Measurements from ENCODE around the gene SPTLC1.
A peak's percentile ranks its signal among the peaks of the same experiment; 100 is the strongest.
"Not testable (repeated sequence)": the region's sequence is repeated elsewhere in the genome, so short reads cannot be mapped to it uniquely, and the experiment has no call there.

The SPTLC1 gene

DNA sequence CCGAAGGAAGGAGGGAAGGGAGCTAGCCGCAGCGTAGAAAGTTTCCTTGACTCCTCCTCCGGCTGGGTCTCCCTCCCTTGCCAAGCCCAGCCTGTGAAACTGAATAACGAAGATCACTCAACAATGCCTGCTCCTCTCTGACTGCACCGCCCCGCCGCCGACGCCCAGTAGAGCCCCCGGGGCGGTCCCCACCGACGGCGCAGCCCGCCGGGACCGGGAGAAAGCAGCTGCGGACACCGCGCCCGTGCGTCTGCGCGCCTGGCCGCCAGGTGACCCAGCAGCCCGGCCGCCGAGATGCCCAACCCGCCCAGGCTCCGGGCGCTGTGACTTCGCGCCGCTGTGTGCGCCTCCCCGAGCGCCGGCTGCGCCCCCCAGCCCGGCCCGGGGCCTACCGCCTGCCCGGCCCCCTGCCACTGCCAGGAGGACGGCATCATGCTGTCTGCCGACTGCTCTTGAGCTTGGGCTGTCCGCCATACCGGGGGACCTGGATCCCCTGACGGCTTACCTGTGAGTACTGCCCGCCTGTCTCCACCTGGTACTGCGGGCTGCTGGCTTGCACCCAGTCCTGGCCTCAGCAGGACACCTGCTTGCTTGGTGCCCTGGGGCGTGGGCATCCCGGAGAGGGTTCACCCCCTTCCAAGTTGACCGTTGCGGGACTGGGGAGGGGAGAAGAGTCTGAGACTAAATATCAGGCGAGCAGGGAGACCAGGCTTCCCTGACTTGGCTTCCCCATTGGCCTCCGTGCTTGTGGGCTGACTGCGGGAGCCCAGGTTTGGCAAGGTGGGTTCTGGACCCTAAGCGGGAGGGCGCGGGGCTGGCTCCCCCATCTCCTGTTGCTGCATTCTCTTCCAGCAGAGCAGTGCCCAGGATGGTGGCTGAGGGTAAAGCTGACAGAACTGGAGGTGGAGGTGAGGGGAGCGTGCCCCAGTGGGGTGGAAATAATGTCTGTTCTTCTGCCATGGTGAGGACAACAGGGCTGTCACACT, 26.2 kb upstream of the SPTLC1 start:
- H3K79me2 ChIP-seq (ENCODE audit: insufficient read depth, low read length), result no peaks in the 10 kb centered on the region
- H4K20me1 ChIP-seq (ENCODE audit: insufficient read depth, low read length), result no peaks in the 10 kb centered on the region
- 0 out of 2 replicates have a peak, but pooled peaks cover 10% of the 10 kb centered on the region for H3K27me3 ChIP-seq (ENCODE audit: insufficient read depth, low read length)
- no peaks in the 10 kb centered on the region for H3F3A ChIP-seq (ENCODE audit: insufficient read depth, low read length)
- no peak overlapping the region for H3K4me3 ChIP-seq (ENCODE audit: low read depth, low read length, poor library complexity, severe bottlenecking)
- H3K9me2 ChIP-seq (ENCODE audit: low read depth, low read length), result no peaks in the 10 kb centered on the region
- no peaks in the 10 kb centered on the region for H3K36me3 ChIP-seq (ENCODE audit: insufficient read depth, low read length)
- no peak overlapping the region for H3K9ac ChIP-seq (ENCODE audit: low read length)
- no peak overlapping the region for H3K4me2 ChIP-seq (ENCODE audit: low read length)
- H3K27ac ChIP-seq (ENCODE audit: low read depth, low read length, poor library complexity, severe bottlenecking), result no peak overlapping the region
- H2AFZ ChIP-seq (ENCODE audit: low read length), result no peak overlapping the region
- H3K4me1 ChIP-seq (ENCODE audit: insufficient read depth, low read length, severe bottlenecking), result no peaks in the 10 kb centered on the region
- TF ChIP-seq EZH2 (IDR thresholded peaks at IDR 0.05; ENCODE audit: borderline replicate concordance, low read length), result no peak
- TF ChIP-seq, protein P1, sequence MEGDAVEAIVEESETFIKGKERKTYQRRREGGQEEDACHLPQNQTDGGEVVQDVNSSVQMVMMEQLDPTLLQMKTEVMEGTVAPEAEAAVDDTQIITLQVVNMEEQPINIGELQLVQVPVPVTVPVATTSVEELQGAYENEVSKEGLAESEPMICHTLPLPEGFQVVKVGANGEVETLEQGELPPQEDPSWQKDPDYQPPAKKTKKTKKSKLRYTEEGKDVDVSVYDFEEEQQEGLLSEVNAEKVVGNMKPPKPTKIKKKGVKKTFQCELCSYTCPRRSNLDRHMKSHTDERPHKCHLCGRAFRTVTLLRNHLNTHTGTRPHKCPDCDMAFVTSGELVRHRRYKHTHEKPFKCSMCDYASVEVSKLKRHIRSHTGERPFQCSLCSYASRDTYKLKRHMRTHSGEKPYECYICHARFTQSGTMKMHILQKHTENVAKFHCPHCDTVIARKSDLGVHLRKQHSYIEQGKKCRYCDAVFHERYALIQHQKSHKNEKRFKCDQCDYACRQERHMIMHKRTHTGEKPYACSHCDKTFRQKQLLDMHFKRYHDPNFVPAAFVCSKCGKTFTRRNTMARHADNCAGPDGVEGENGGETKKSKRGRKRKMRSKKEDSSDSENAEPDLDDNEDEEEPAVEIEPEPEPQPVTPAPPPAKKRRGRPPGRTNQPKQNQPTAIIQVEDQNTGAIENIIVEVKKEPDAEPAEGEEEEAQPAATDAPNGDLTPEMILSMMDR (IDR thresholded peaks at IDR 0.05; ENCODE audit: low read length), result no peak
- H3K9me3 ChIP-seq (ENCODE audit: low read length), result no peaks in the 10 kb centered on the region

DNA sequence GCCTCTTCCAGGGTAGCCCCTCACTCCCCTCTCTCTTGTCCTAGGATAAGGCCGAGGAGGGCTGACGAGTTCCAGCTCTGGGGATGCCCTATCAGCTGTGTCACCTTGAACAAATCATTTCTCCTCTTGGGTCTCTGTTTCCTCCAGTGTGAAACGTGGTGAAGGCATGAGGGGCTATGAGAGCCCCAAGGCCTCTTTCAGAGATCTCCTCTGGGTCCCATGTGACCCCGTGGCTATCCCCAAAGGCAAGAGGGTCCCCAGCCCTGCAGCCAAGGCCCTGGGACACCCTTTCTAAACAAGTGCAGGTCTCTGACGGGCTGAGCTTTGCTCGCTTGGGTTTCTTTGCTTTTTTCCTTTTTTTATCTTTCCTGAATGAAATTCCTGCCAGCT, 25.5 kb upstream of the SPTLC1 start:
- H3K4me1 ChIP-seq (ENCODE audit: insufficient read depth, low read length, severe bottlenecking), result no peaks in the 10 kb centered on the region
- peak overlapping the region; percentile 21; the same call in 1 of the 2 replicates for H3K4me2 ChIP-seq (ENCODE audit: low read length)
- H3K9ac ChIP-seq (ENCODE audit: low read length), result no peak overlapping the region
- H3K9me2 ChIP-seq (ENCODE audit: low read depth, low read length), result no peaks in the 10 kb centered on the region
- no peak for TF ChIP-seq EZH2 (IDR thresholded peaks at IDR 0.05; ENCODE audit: borderline replicate concordance, low read length)
- TF ChIP-seq, protein P1 (IDR thresholded peaks at IDR 0.05; ENCODE audit: low read length), result no peak
- H3K36me3 ChIP-seq (ENCODE audit: insufficient read depth, low read length), result no peaks in the 10 kb centered on the region
- H2AFZ ChIP-seq (ENCODE audit: low read length), result no peak overlapping the region
- H3K27me3 ChIP-seq (ENCODE audit: insufficient read depth, low read length), result 0 out of 2 replicates have a peak, but pooled peaks cover 10% of the 10 kb centered on the region
- H3F3A ChIP-seq (ENCODE audit: insufficient read depth, low read length), result no peaks in the 10 kb centered on the region
- H3K9me3 ChIP-seq (ENCODE audit: low read length), result no peaks in the 10 kb centered on the region
- no peaks in the 10 kb centered on the region for H4K20me1 ChIP-seq (ENCODE audit: insufficient read depth, low read length)
- H3K27ac ChIP-seq (ENCODE audit: low read depth, low read length, poor library complexity, severe bottlenecking), result no peak overlapping the region
- no peak overlapping the region for H3K4me3 ChIP-seq (ENCODE audit: low read depth, low read length, poor library complexity, severe bottlenecking)
- H3K79me2 ChIP-seq (ENCODE audit: insufficient read depth, low read length), result no peaks in the 10 kb centered on the region

DNA sequence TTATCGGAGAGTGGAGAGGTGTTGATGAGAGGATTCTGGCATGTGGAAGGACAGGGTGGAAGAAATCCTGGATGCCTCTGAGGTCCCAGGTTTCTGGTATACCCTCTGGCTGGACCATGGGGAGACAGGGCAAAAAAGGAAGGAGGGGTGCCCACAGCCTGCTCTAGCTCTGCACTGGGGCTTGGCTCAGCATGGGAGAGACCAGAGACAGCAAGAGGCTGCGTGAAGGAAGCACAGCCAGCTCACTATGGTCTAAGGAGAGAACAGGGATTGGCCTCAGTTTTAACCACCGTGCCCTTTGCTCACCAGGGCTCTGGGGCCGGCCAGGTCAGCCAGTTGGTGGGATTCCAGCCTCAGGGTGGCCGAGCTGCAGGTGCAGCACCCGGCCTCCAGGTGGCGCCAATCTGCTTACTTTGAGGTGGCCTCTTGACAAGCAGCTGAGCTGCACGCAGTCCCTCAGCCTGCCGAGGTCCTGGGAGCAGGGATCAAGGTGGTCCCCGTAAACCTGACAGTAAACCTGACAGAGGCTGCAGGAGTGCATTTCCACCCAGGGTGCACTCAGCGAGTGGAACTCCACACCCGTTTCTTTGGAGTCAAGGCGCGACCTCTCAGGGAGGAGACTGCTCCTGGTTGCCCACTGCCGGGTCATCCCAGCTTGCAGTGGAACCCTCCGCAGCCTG, 25.0 kb upstream of the SPTLC1 start:
- no peak for TF ChIP-seq EZH2 (IDR thresholded peaks at IDR 0.05; ENCODE audit: borderline replicate concordance, low read length)
- TF ChIP-seq, protein P1 (IDR thresholded peaks at IDR 0.05; ENCODE audit: low read length), result peak; percentile 90
- H3K9me2 ChIP-seq (ENCODE audit: low read depth, low read length), result no peaks in the 10 kb centered on the region
- H2AFZ ChIP-seq (ENCODE audit: low read length), result no peak overlapping the region
- H3K4me1 ChIP-seq (ENCODE audit: insufficient read depth, low read length, severe bottlenecking), result no peaks in the 10 kb centered on the region
- H3F3A ChIP-seq (ENCODE audit: insufficient read depth, low read length), result no peaks in the 10 kb centered on the region
- no peak overlapping the region for H3K9ac ChIP-seq (ENCODE audit: low read length)
- peak overlapping the region; percentile 21; the same call in 1 of the 2 replicates for H3K4me2 ChIP-seq (ENCODE audit: low read length)
- no peaks in the 10 kb centered on the region for H3K9me3 ChIP-seq (ENCODE audit: low read length)
- no peaks in the 10 kb centered on the region for H3K36me3 ChIP-seq (ENCODE audit: insufficient read depth, low read length)
- no peaks in the 10 kb centered on the region for H3K79me2 ChIP-seq (ENCODE audit: insufficient read depth, low read length)
- H3K27ac ChIP-seq (ENCODE audit: low read depth, low read length, poor library complexity, severe bottlenecking), result no peak overlapping the region
- H3K27me3 ChIP-seq (ENCODE audit: insufficient read depth, low read length), result 0 out of 2 replicates have a peak, but pooled peaks cover 10% of the 10 kb centered on the region
- H4K20me1 ChIP-seq (ENCODE audit: insufficient read depth, low read length), result no peaks in the 10 kb centered on the region
- H3K4me3 ChIP-seq (ENCODE audit: low read depth, low read length, poor library complexity, severe bottlenecking), result no peak overlapping the region

DNA sequence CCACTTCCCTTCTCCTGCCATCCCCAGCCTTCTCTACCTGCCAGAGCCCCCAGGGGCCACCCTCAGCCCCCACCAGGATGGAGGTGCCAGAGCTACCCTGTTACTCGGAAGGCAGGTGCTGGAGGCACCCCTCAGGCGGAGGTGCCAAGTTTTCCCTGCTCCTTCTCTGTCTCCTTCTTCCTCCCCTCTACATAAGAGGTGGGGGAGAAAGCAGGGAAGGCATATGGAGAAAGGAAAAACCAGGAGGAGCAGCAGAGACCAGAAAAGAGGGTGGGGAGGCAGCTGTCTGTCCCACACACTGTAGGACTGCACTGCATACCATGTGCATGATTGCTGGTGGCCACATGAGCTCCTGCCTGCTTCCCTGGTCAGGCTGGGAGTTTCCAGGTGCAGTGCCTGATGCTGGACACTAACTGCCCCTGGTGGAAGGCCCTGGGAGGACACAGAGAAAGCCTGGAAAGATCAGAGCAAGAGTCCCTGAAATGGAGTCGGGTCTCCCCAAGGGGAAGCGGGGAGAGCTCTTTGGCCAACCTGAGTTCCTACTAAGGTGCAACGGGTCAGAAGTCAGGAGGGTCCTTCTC, 23.8 kb upstream of the SPTLC1 start:
- H3K27me3 ChIP-seq (ENCODE audit: insufficient read depth, low read length); H3K27ac ChIP-seq (ENCODE audit: low read depth, low read length, poor library complexity, severe bottlenecking): not testable (repeated sequence)

More for the DNA sequence above, 23.8 kb upstream of the SPTLC1 start:
- not testable (repeated sequence) for H3F3A ChIP-seq (ENCODE audit: insufficient read depth, low read length); H3K9me2 ChIP-seq (ENCODE audit: low read depth, low read length); H3K4me1 ChIP-seq (ENCODE audit: insufficient read depth, low read length, severe bottlenecking); H3K4me3 ChIP-seq (ENCODE audit: low read depth, low read length, poor library complexity, severe bottlenecking); H2AFZ ChIP-seq (ENCODE audit: low read length); H4K20me1 ChIP-seq (ENCODE audit: insufficient read depth, low read length); H3K9me3 ChIP-seq (ENCODE audit: low read length); H3K36me3 ChIP-seq (ENCODE audit: insufficient read depth, low read length); H3K9ac ChIP-seq (ENCODE audit: low read length); H3K4me2 ChIP-seq (ENCODE audit: low read length); H3K79me2 ChIP-seq (ENCODE audit: insufficient read depth, low read length)
